ENCODE results near the gene FCHO1.

Gene FCHO1

GRCh38 chr19:17807731-17808316 lies 56.5 kb downstream of the FCHO1 start:
- H3K4me1 ChIP-seq = peaks cover 10 to 19% (median 16%) of the 10 kb centered on the region in 10 experiments
- H3K4me2 ChIP-seq = no peak overlapping the region
- H3K27me3 ChIP-seq = peaks cover 7 to 20% (median 11%) of the 10 kb centered on the region in 11 experiments; a peak in 18 of 22 replicates
- H4K20me1 ChIP-seq = no peaks in the 10 kb centered on the region
- H3K9ac ChIP-seq = no peak overlapping the region
- H3K9me3 ChIP-seq (replicated peaks in 1 of 11) = no peaks in the 10 kb centered on the region
- H3K27ac ChIP-seq = no peak overlapping the region
- no peak overlapping the region for H3K4me3 ChIP-seq
- H3K36me3 ChIP-seq = no peaks in the 10 kb centered on the region
- TF ChIP-seq Cebpa-rat (IDR thresholded peaks at IDR 0.05) = no peak

DNA sequence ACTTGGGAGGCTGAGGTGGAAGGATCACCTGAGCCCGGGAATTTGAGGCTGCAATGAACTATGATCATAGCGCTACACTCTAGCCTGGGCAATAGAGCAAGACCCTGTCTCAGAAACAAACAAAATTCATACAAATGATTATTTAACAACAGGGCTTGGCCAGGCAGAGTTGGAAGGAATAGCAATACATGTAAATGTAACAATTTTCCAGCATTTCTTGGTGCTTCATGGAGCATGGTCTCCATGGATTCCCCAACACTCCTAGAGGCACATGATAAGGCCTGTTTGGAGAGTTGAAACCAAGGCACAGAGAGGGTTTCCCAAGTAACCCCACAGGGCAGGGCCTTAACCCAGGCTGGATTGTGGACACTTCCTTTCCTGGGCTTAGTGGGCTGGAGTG lies 59.8 kb downstream of the FCHO1 start:
- H3K36me3 ChIP-seq = 0 out of 22 replicates have a peak, but pooled peaks cover 0 to under 1% (median 0%) of the 10 kb centered on the region in 11 experiments
- no peak for TF ChIP-seq Cebpa-rat (IDR thresholded peaks at IDR 0.05)
- H4K20me1 ChIP-seq = no peaks in the 10 kb centered on the region
- no peaks in the 10 kb centered on the region for H3K4me1 ChIP-seq
- H3K27me3 ChIP-seq = peaks cover 7 to 20% (median 11%) of the 10 kb centered on the region in 11 experiments; a peak in 18 of 22 replicates
- no peak overlapping the region for H3K27ac ChIP-seq
- no peak overlapping the region for H3K4me3 ChIP-seq
- no peak overlapping the region for H3K9ac ChIP-seq
- H3K4me2 ChIP-seq = no peak overlapping the region
- H3K9me3 ChIP-seq (replicated peaks in 1 of 11) = no peaks in the 10 kb centered on the region

GRCh38 chr19:17811681-17812080 lies 60.4 kb downstream of the FCHO1 start:
- TF ChIP-seq Cebpa-rat (IDR thresholded peaks at IDR 0.05) = no peak
- Histone ChIP-seq H3K36me3 (0 out of 22 replicates have a peak, but pooled peaks cover 0 to 6% (median 0%) of the 10 kb centered on the region in 11 experiments), H3K27ac (no peak overlapping the region), H3K27me3 (peaks cover 7 to 20% (median 11%) of the 10 kb centered on the region in 11 experiments; a peak in 18 of 22 replicates), H4K20me1 (no peaks in the 10 kb centered on the region), H3K4me2 (no peak overlapping the region), H3K9me3 (replicated peaks in 1 of 11) (no peaks in the 10 kb centered on the region), H3K9ac (no peak overlapping the region), H3K4me3 (no peak overlapping the region), H3K4me1 (no peaks in the 10 kb centered on the region)

DNA sequence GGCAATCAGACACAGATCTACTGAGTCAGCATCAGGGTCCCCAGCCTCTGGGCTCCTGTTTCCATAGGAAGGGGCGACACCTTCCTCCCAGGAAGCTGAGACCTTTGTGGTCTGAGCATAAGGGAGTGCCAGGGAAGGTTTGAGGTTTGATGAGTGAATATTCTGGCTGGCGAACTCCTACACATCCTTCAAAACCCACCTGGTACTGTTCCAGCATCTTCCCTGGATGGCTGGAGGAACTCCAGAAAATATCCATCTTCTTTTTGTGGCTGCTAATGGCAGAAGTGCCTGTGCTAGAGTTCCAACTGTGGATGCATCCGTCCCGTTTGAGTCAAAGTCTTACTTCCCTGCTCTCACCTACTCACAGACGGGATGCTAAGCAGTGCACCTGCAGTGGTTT lies 60.8 kb downstream of the FCHO1 start:
- Histone ChIP-seq H4K20me1 (no peaks in the 10 kb centered on the region), H3K36me3 (0 out of 22 replicates have a peak, but pooled peaks cover 0 to 8% (median 0%) of the 10 kb centered on the region in 11 experiments)

DNA sequence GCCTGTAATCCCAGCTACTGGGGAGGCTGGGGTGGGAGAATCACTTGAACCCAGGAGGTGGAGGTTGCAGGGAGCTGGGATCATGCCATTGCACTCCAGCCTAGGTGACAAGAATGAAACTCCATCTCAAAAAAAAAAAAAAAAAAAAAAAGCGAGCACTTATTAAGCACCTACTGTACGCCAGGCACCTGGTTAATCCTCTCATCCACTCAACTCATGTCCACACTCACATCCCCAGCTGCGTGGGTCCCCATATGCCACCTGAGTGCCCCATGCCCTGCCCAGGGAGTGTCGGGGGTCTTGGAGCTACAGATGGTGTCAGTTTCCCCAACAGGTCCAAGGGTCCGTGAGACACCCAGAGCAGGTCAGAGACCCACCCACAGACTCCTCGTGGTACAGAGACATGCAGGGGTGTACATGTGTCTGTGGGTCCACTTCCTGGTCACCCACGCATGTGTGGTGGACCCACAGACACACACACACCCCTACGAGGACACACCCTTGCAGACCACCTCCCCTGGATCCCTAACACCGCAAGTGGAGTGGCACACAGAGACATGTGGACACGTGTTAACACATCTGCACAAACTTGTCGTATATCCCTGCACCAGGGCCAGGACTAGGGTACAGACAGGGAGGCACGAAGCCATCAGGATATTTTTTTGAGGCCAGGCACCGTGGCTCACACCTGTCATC lies 66.5 kb downstream of the FCHO1 start:
- peaks cover 0 to 9% (median 0%) of the 10 kb centered on the region in 11 experiments; a peak in 2 of 22 replicates for H4K20me1 ChIP-seq
- peaks cover 0 to 8% (median 0%) of the 10 kb centered on the region in 11 experiments; a peak in 1 of 22 replicates for H3K36me3 ChIP-seq
- H3K27me3 ChIP-seq = no peaks in the 10 kb centered on the region
- no peaks in the 10 kb centered on the region for H3K9me3 ChIP-seq (replicated peaks in 1 of 11)
- no peaks in the 10 kb centered on the region for H3K4me1 ChIP-seq
- TF ChIP-seq Cebpa-rat (IDR thresholded peaks at IDR 0.05) = no peak
- H3K27ac ChIP-seq = no peak overlapping the region
- H3K4me3 ChIP-seq = no peak overlapping the region
- H3K9ac ChIP-seq = no peak overlapping the region
- no peak overlapping the region for H3K4me2 ChIP-seq

More for the DNA sequence above, 60.8 kb downstream of the FCHO1 start:
- peaks cover 7 to 20% (median 11%) of the 10 kb centered on the region in 11 experiments; a peak in 18 of 22 replicates for H3K27me3 ChIP-seq
- no peak for TF ChIP-seq Cebpa-rat (IDR thresholded peaks at IDR 0.05)
- H3K9ac ChIP-seq = no peak overlapping the region
- no peaks in the 10 kb centered on the region for H3K4me1 ChIP-seq
- H3K27ac ChIP-seq = no peak overlapping the region
- H3K4me2 ChIP-seq = no peak overlapping the region
- no peaks in the 10 kb centered on the region for H3K9me3 ChIP-seq (replicated peaks in 1 of 11)
- H3K4me3 ChIP-seq = no peak overlapping the region

DNA sequence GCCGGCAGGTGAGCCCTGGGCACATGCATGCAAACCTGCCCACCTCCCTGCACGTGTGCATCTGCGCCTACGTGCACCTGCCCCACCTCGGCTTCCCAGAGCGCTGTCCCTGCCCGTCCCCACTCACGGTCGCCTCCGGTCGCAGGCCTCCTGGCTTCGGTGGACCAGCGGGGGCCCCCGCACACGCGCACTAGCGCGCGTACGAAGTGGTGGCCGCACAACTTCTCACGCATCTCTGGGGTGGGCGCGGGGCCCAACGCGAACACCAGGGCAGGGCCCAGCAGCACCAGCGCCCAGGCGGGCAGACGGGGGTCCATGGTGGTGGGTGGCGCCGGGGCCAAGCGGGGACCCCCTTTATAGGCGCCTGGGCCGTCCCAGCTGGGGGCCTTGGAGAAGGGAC lies 69.9 kb downstream of the FCHO1 start, which contains the start of gene INSL3:
INSL3 (minus strand) TSS at position 330 of the 400 bp plus-strand sequence; CDS start at position 317, 13 bp downstream.
- peaks cover 0 to 38% (median 12%) of the 10 kb centered on the region in 11 experiments; a peak in 16 of 22 replicates for H3K36me3 ChIP-seq
- H3K9ac ChIP-seq = no peak within 1 kb of the TSS
- no peaks in the 10 kb centered on the region for H3K9me3 ChIP-seq (replicated peaks in 1 of 11)
- no peak for TF ChIP-seq Cebpa-rat (IDR thresholded peaks at IDR 0.05)
- H3K4me3 ChIP-seq = no peak within 1 kb of the TSS
- no peaks in the 10 kb centered on the region for H3K27me3 ChIP-seq
- H3K27ac ChIP-seq = no peak within 1 kb of the TSS
- H4K20me1 ChIP-seq = peaks cover 0 to 36% (median 0%) of the 10 kb centered on the region in 11 experiments; a peak in 6 of 22 replicates
- no peak within 1 kb of the TSS for H3K4me2 ChIP-seq
- no peaks in the 10 kb centered on the region for H3K4me1 ChIP-seq

DNA sequence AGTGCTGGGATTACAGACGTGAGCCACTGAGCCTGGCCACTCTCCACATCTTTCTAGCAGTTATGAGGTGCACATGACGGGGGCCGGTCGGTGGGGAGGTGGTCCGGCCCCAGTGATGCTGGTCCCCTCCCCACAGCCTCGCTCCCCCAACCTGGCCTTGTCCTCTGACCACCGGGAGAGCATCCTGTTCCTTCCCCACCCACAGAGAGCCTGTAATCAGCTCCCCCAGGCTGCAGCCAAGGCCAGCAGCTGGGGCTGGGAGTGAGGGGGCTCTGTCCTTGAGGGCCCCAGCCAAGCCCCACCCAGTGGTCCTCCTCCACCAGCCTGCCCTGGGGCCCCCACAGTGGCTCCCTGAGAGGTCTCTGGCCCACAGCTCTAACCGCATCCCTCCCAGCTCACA lies 73.1 kb downstream of the FCHO1 start:
- Histone ChIP-seq H3K27me3 (no peaks in the 10 kb centered on the region), H3K9me3 (replicated peaks in 1 of 11) (no peaks in the 10 kb centered on the region), H3K4me2 (no peak overlapping the region)

DNA sequence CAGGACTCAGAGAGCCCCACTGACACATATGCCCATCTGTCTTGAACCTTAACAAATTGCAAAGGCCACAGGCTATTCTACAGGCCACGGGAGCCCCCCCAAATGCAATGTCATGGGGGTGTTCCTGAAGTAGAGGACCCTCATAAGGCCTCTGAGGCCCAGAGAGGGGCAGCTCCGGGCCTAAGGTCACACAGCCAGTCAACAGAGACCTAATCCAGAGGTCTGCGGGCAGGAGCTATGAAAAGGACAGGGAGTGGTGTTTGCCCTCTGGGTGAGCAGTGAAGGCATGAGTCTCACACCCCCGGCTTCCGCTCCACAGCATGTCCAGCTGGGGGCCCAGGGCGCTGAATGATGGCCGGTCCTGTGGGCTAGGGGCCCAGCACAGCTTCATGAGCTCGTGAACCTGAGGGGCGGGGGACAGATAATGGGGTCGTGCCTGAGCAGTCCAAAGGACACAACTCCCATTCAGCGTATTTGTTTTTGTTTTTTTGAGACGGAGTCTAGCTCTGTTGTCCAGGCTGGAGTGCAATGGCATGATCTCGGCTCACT lies 75.3 kb downstream of the FCHO1 start:
- peaks cover 27 to 82% (median 61%) of the 10 kb centered on the region in 11 experiments for H3K36me3 ChIP-seq
- TF ChIP-seq Cebpa-rat (IDR thresholded peaks at IDR 0.05) = no peak
- no peaks in the 10 kb centered on the region for H3K27me3 ChIP-seq

More for the DNA sequence above, 73.1 kb downstream of the FCHO1 start:
- H3K27ac ChIP-seq = no peak overlapping the region
- peaks cover 0 to 17% (median 3%) of the 10 kb centered on the region in 10 experiments; a peak in 9 of 20 replicates for H3K4me1 ChIP-seq
- TF ChIP-seq Cebpa-rat (IDR thresholded peaks at IDR 0.05) = no peak
- peaks cover 15 to 63% (median 42%) of the 10 kb centered on the region in 11 experiments for H3K36me3 ChIP-seq
- no peak overlapping the region for H3K9ac ChIP-seq
- H3K4me3 ChIP-seq = no peak overlapping the region
- peaks cover 0 to 68% (median 0%) of the 10 kb centered on the region in 11 experiments; a peak in 6 of 22 replicates for H4K20me1 ChIP-seq

More for the DNA sequence above, 75.3 kb downstream of the FCHO1 start:
- Histone ChIP-seq H3K27ac (no peak overlapping the region; a peak in 1 of 22 replicates), H3K9me3 (replicated peaks in 1 of 11) (peaks cover 0 to 6% (median 5%) of the 10 kb centered on the region in 11 experiments; a peak in 15 of 22 replicates), H3K9ac (no peak overlapping the region), H3K4me1 (peaks cover 0 to 20% (median 3%) of the 10 kb centered on the region in 10 experiments; a peak in 9 of 20 replicates), H4K20me1 (peaks cover 0 to 76% (median 0%) of the 10 kb centered on the region in 11 experiments; a peak in 6 of 22 replicates), H3K4me2 (no peak overlapping the region), H3K4me3 (no peak overlapping the region)

Measured in BLaER1 treated with 17β-estradiol and CSF1 and Interleukin-3, amounts not matched to agents 10 nM and 100 nM (cell line).